HepG2 (cell line): ENCODE data around the gene NCCRP1. TPM values are rescaled to one million over a fixed set of nuclear protein-coding genes. Genes with fewer than 3 reads are reported as not detected.

Source experiments
- ATAC-seq: fragments of 200-7000 bp; cut with Tn5 transposase; 3 replicates; pipeline ENCODE4 v1.9.1; 2020; ENCODE audit warnings: mild to moderate bottlenecking, moderate library complexity
- BruUV-seq: library from RNA; stranded (reverse); fragments of 400-500 nt; replicated peaks from 2 replicates; lab custom pipeline; 2021; lab: Mats Ljungman, UMichigan
- CTCF ChIA-PET: fragments of 300-600 bp; formaldehyde crosslinking; extraction: SDS; loops from one replicate; lab custom pipeline; 2021; ENCODE audit warnings: low total read pairs, inconsistent platforms, low intra/inter-chr PET ratio; lab: Yijun Ruan, JAX
- POLR2A ChIA-PET: fragments of 350-600 bp; sonication (Branson Sonifier 250); formaldehyde crosslinking; loops from one replicate; lab custom pipeline; 2020; ENCODE audit warnings: antibody characterized with exemption, inconsistent platforms; lab: Yijun Ruan, JAX
- DNase-seq: peaks from one replicate; pipeline ENCODE4 v3.0.0-alpha.2; 2015; ENCODE audit warnings: low spot score
- FAIRE-seq: peaks from 3 replicates; lab custom pipeline; 2011; peaks lifted over from hg19 to GRCh38; lab: Jason Lieb, UNC
- H2AFZ ChIP-seq: one replicate; pipeline ENCODE4 v1.6.1; 2011; ENCODE audit warnings: low read length, inconsistent platforms
- H3K27ac ChIP-seq: fragments of 300-600 bp; 3 replicates; pipeline ENCODE4 v1.8.0; 2011; ENCODE audit warnings: mixed run types, mild to moderate bottlenecking, mixed read lengths, low read length, inconsistent platforms; ENCODE audit not compliant: insufficient read depth; ENCODE audit errors: extremely low read length
- H3K27me3 ChIP-seq, 2 experiments: fragments of 200-600 bp in 1 of 2; 2 replicates in 1 of 2; 3 replicates in 1 of 2; pipeline versions ENCODE4 v1.6.0 to v1.8.0; 2011; ENCODE audit warnings: low read length in 2 of 2, mild to moderate bottlenecking in 2 of 2, moderate library complexity in 2 of 2, inconsistent platforms in 1 of 2; ENCODE audit not compliant: insufficient read depth in 2 of 2, control insufficient read depth in 1 of 2
- H3K36me3 ChIP-seq, 2 experiments: fragments of 200-600 bp in 1 of 2; replicated peaks in 1 of 2; 2 replicates in 1 of 2; 3 replicates in 1 of 2; pipeline versions ENCODE4 v1.5.1 to v1.8.0; 2011; ENCODE audit warnings: low read length in 2 of 2, inconsistent platforms in 1 of 2; ENCODE audit not compliant: insufficient read depth in 2 of 2, control insufficient read depth in 1 of 2
- H3K4me1 ChIP-seq: 2 replicates; pipeline ENCODE4 v1.5.1; 2012; ENCODE audit warnings: low read length, inconsistent platforms; ENCODE audit not compliant: insufficient read depth
- H3K4me2 ChIP-seq: 2 replicates; pipeline ENCODE4 v1.6.0; 2011; ENCODE audit warnings: low read depth, low read length, inconsistent platforms
- H3K4me3 ChIP-seq, 3 experiments: fragments of 200-600 bp in 1 of 3; sonication (generic), shearing (Covaris generic) in 1 of 3; replicated peaks in 1 of 3; 2 replicates each; pipeline ENCODE4 v1.5.1; 2011 to 2016; ENCODE audit warnings: low read length in 3 of 3, inconsistent platforms in 2 of 3, low read depth in 2 of 3, mild to moderate bottlenecking in 2 of 3, control low read depth in 1 of 3, mixed read lengths in 1 of 3; ENCODE audit not compliant: insufficient read depth in 1 of 3
- H3K79me2 ChIP-seq: one replicate; pipeline ENCODE4 v1.6.1; 2011; ENCODE audit warnings: low read length, inconsistent platforms; ENCODE audit not compliant: insufficient read depth
- H3K9ac ChIP-seq: 2 replicates; pipeline ENCODE4 v1.6.0; 2011; ENCODE audit warnings: mild to moderate bottlenecking, low read depth, low read length, inconsistent platforms; ENCODE audit not compliant: insufficient read depth
- H3K9me3 ChIP-seq: 2 replicates; pipeline ENCODE4 v1.5.1; 2012; ENCODE audit warnings: mild to moderate bottlenecking, low read length
- H4K20me1 ChIP-seq: 2 replicates; pipeline ENCODE4 v1.6.0; 2011; ENCODE audit warnings: inconsistent platforms, mild to moderate bottlenecking, low read length, moderate library complexity; ENCODE audit not compliant: insufficient read depth
- CHCHD3 ChIP-seq: sonication (generic); formaldehyde crosslinking; IDR thresholded peaks from 2 replicates; pipeline ENCODE4 v1.8.0; 2022; ENCODE audit warnings: mild to moderate bottlenecking, missing genetic modification reagents, moderate library complexity
- FOXA1 ChIP-seq, 2 experiments: fragments of 450-650 bp in 1 of 2; sonication (generic) in 1 of 2; formaldehyde crosslinking in 1 of 2; IDR thresholded peaks; 2 replicates each; pipeline versions ENCODE4 v1.4.0 to v1.6.1; 2016 to 2020; ENCODE audit warnings: missing genetic modification reagents in 1 of 2
- ISX ChIP-seq: sonication (generic); formaldehyde crosslinking; conservative IDR thresholded peaks from 2 replicates; pipeline ENCODE4 v1.5.0; 2020; ENCODE audit warnings: missing genetic modification reagents
- XRCC5 ChIP-seq: fragments of 200-400 bp; formaldehyde crosslinking; optimal IDR thresholded peaks from 2 replicates; pipeline ENCODE3; 2017; ENCODE audit warnings: mild to moderate bottlenecking, low read length
- ZBTB21 ChIP-seq: sonication (generic); formaldehyde crosslinking; IDR thresholded peaks from 2 replicates; pipeline ENCODE4 v1.4.0; 2020; ENCODE audit warnings: missing genetic modification reagents
- ZNF383 ChIP-seq: sonication (generic); formaldehyde crosslinking; IDR thresholded peaks from 2 replicates; pipeline ENCODE4 v1.4.0; 2020; ENCODE audit warnings: missing genetic modification reagents, mild to moderate bottlenecking, borderline replicate concordance
- ZNF562 ChIP-seq: sonication (generic); formaldehyde crosslinking; IDR thresholded peaks from 2 replicates; pipeline ENCODE4 v1.8.0; 2022; ENCODE audit warnings: missing genetic modification reagents, borderline replicate concordance
- ZNF749 ChIP-seq: sonication (generic); formaldehyde crosslinking; IDR thresholded peaks from 2 replicates; pipeline ENCODE4 v1.8.0; 2022; ENCODE audit warnings: mild to moderate bottlenecking, missing genetic modification reagents, moderate library complexity, borderline replicate concordance
- WGBS: methylation state at CpG from one replicate; pipeline ENCODE4 v1.1.6; 2017; ENCODE audit warnings: low lambda C conversion rate; 5-methylcytosine and 5-hydroxymethylcytosine counted together
- in situ Hi-C: cut with HindIII; loops from 2 replicates; pipeline ENCODE4 v1.10.0; 2017; ENCODE audit warnings: low pct_unique_long_range_greater_than_20kb; ENCODE audit not compliant: extremely low pct_ligation_motif_present
- intact Hi-C: fragments of 100-400 bp; cut with micrococcal nuclease; formaldehyde crosslinking; loops from one replicate; pipeline ENCODE4 v1.10.0; 2022; ENCODE audit not compliant: unreplicated experiment
- polyA plus RNA-seq, 8 experiments: library from polyadenylated mRNA; depleted of rRNA in 3 of 8; stranded (reverse) in 7 of 8; unstranded in 1 of 8; fragments of >200 nt; fragmentation: Illumina TruSeq in 4 of 8; extraction: Trizol in 4 of 8; gene quantifications; 2 replicates each; pipeline versions ENCODE4 v1.2.1 to v1.2.3, GENCODE V29; 2011 to 2016; ENCODE audit warnings: low read depth in 4 of 8, missing spikeins in 1 of 8, mixed read lengths in 1 of 8; ENCODE audit not compliant: insufficient read depth in 1 of 8
- total RNA-seq, 5 experiments: library from RNA; depleted of rRNA; stranded (reverse); fragments of >200 nt; fragmentation: Illumina TruSeq; extraction: Trizol; gene quantifications; 2 replicates each; pipeline ENCODE4 v1.2.3, GENCODE V29; 2016; ENCODE audit warnings: low read depth in 1 of 5
- TF ChIP-seq, protein P1 (sequence below), 2 experiments: sonication (generic) in 1 of 2; formaldehyde crosslinking in 1 of 2; IDR thresholded peaks; 2 replicates each; pipeline versions ENCODE4 v1.4.0 to v1.6.1; 2016 to 2020; ENCODE audit warnings: borderline replicate concordance in 1 of 2, low read depth in 1 of 2, mild to moderate bottlenecking in 1 of 2, missing genetic modification reagents in 1 of 2
- TF ChIP-seq, protein P2 (sequence below): sonication (generic); formaldehyde crosslinking; conservative IDR thresholded peaks from 2 replicates; pipeline ENCODE4 v1.5.0; 2020; ENCODE audit warnings: missing genetic modification reagents
- TF ChIP-seq, protein P3 (sequence below): sonication (generic); formaldehyde crosslinking; IDR thresholded peaks from 2 replicates; pipeline ENCODE4 v1.8.1; 2023; ENCODE audit warnings: mild to moderate bottlenecking, missing genetic modification reagents

The NCCRP1 gene
- total and polyA plus RNA-seq, 2 of the 13 experiments (the other 11 are each of a cell fraction or from before 2014, with no cell fraction given), result not detected

DNA sequence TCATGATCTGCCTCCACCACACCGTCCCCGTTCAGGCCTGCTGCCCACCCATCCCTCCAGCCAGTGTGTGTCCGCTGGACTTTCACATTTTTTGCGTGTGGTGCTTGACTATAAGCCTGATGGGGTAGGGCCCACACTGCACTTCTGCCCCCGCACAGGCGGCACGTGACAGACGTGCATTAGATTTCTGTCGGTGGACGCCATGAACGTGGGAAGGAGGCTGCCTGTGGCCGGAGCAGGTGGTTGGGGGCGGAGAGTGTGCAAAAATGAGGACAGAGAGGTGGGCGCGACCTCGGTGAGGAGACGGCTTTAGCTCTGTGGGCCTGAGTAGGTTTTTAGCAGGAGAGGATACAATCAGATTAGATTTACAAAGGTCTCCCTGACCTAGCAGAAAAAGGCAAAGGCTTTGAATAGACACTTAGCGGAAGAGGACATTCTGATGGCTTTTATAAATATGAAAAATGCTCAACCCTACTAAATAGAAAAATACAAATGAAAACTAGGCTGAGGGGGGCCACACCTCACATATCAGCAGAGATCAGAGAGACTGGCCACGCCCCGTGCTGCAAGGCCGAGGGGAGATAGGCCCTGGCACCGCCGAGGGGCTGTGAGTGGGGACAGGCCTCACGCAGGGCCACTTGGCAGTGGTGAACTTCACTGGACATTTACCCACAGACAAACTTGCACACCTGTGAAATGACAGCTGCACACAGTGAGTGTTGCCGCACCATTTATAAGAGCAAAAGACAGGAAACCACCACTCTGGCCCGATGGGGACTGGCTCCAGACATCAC, 45.8 kb upstream of the NCCRP1 start (continued):
- TF ChIP-seq, protein P1, sequence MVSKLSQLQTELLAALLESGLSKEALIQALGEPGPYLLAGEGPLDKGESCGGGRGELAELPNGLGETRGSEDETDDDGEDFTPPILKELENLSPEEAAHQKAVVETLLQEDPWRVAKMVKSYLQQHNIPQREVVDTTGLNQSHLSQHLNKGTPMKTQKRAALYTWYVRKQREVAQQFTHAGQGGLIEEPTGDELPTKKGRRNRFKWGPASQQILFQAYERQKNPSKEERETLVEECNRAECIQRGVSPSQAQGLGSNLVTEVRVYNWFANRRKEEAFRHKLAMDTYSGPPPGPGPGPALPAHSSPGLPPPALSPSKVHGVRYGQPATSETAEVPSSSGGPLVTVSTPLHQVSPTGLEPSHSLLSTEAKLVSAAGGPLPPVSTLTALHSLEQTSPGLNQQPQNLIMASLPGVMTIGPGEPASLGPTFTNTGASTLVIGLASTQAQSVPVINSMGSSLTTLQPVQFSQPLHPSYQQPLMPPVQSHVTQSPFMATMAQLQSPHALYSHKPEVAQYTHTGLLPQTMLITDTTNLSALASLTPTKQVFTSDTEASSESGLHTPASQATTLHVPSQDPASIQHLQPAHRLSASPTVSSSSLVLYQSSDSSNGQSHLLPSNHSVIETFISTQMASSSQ (IDR thresholded peaks at IDR 0.05; ENCODE audit: low read depth), result no peak
- TF ChIP-seq, protein P1 (CRISPR knock-in tag; IDR thresholded peaks at IDR 0.05; ENCODE audit: borderline replicate concordance), result no peak
- TF ChIP-seq, all 625 proteins: peak for 3

DNA sequence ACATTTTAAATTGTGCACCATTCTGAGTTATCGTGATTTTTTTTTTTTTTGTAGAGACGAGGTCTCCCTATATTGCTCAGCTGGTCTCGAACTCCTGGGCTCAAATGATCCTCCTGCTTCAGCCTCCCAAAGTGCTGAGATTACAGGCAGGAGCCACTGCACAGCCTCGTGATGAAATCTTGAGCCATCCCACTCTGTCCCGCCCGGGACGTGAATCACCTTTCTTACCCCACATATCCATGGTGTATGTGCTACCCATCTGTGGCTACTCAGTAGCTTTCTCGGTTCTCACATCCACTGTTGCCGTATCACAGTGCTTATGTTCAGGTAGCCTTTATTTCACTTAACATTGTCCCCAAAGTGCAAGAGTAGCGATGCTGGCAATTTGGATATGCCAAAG, 44.7 kb upstream of the NCCRP1 start:
- ChIA-PET POLR2A (no interaction called here), CTCF (no interaction called here)
- intact Hi-C loops, result no loop called here
- Histone ChIP-seq H3K79me2 (peaks cover 47% of the 10 kb centered on the region), H3K27ac (no peak overlapping the region), H3K9me3 (no peaks in the 10 kb centered on the region), H4K20me1 (peaks cover 9% of the 10 kb centered on the region), H2AFZ (no peak overlapping the region), H3K36me3 (peaks cover 5 to 11% of the 10 kb centered on the region in 2 experiments; a peak in 4 of 5 replicates), H3K4me3 (no peak overlapping the region), H3K27me3 (no peaks in the 10 kb centered on the region), H3K4me2 (no peak overlapping the region), H3K9ac (no peak overlapping the region), H3K4me1 (peaks cover 42% of the 10 kb centered on the region)
- in situ Hi-C loops, result no loop called here
- no TSS peak for BruUV-seq
- DNase-seq (no peak), FAIRE-seq (no peak), ATAC-seq (no peak)
- TF ChIP-seq, protein P2, sequence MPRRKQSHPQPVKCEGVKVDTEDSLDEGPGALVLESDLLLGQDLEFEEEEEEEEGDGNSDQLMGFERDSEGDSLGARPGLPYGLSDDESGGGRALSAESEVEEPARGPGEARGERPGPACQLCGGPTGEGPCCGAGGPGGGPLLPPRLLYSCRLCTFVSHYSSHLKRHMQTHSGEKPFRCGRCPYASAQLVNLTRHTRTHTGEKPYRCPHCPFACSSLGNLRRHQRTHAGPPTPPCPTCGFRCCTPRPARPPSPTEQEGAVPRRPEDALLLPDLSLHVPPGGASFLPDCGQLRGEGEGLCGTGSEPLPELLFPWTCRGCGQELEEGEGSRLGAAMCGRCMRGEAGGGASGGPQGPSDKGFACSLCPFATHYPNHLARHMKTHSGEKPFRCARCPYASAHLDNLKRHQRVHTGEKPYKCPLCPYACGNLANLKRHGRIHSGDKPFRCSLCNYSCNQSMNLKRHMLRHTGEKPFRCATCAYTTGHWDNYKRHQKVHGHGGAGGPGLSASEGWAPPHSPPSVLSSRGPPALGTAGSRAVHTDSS (CRISPR knock-in tag), result no peak
- TF ChIP-seq ZNF562 (CRISPR knock-in tag) (no peak), ISX (CRISPR knock-in tag) (no peak), ZBTB21 (CRISPR knock-in tag) (no peak), ZNF749 (no peak), CHCHD3 (CRISPR knock-in tag) (no peak), XRCC5 (no peak), ZNF383 (no peak), FOXA1 (IDR thresholded peaks at IDR 0.05) (no peak), FOXA1 (CRISPR knock-in tag; IDR thresholded peaks at IDR 0.05) (no peak)
- TF ChIP-seq, protein P3, sequence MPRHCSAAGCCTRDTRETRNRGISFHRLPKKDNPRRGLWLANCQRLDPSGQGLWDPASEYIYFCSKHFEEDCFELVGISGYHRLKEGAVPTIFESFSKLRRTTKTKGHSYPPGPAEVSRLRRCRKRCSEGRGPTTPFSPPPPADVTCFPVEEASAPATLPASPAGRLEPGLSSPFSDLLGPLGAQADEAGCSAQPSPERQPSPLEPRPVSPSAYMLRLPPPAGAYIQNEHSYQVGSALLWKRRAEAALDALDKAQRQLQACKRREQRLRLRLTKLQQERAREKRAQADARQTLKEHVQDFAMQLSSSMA (CRISPR knock-in tag), result no peak
- 98% methylated on average over 10 of the region's 10 CpGs for WGBS
